ENCODE measurements around the gene CD209.

The CD209 gene

DNA sequence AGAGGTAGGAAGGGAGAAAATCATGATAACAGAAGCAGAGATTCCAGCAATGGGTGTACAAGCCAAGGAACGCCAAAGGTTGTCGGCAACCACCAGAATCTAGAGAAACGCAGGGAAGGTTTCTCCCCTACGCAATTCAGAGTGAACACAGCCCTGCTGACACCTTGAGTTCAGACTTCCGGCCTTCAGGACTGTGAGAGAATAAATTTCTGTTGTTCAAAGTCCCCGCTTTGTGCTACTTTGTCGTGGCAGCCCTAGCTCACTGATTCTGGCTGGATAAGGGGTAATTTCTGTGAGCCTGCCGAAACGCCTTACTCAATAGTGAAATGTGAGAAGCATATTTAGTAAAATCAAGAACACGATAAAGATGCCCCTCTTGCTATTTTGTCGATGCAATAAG is 10.1 kb downstream of the CD209 start:
- DNase-seq (ENCODE audit: low read depth), result no peak

- DNase-seq (ENCODE audit: low read depth), result no peak
Observed at GRCh38 chr19:7736148-7736547, 11.2 kb downstream of the CD209 start.

- no peak for DNase-seq (ENCODE audit: low read depth)
Observed at GRCh38 chr19:7734220-7735203, 12.8 kb downstream of the CD209 start.

- DNase-seq (ENCODE audit: low read depth), result no peak
Observed at GRCh38 chr19:7733376-7733775, 14.0 kb downstream of the CD209 start.

GRCh38 chr19:7732045-7732444 is 15.3 kb downstream of the CD209 start, which contains the start of gene CLEC4G:
CLEC4G (minus strand) TSS chr19:7732110; CDS start chr19:7732102, 8 bp downstream.
- no peak for DNase-seq (ENCODE audit: low read depth)

GRCh38 chr19:7731615-7732014 is 15.7 kb downstream of the CD209 start:
- DNase-seq (ENCODE audit: low read depth), result no peak

DNA sequence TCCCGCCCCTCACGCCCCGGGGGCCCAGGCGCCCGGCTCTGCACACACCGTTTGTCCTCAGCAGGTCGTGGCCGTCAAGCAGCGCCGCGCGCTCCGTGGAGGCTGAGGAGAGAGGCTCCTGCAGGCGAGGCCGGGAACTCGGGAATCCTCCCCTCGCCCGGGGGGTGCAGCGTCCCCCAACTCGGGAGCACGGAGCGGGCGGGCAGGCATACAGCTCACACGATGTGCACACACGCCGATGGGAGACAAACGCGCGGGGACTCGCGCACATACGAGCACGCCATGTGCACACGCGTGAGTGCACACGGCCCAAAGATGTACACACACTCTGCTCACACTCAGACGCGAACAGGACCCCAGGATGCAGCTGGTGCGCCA is 16.1 kb downstream of the CD209 start:
- no peak for DNase-seq (ENCODE audit: low read depth)

DNA sequence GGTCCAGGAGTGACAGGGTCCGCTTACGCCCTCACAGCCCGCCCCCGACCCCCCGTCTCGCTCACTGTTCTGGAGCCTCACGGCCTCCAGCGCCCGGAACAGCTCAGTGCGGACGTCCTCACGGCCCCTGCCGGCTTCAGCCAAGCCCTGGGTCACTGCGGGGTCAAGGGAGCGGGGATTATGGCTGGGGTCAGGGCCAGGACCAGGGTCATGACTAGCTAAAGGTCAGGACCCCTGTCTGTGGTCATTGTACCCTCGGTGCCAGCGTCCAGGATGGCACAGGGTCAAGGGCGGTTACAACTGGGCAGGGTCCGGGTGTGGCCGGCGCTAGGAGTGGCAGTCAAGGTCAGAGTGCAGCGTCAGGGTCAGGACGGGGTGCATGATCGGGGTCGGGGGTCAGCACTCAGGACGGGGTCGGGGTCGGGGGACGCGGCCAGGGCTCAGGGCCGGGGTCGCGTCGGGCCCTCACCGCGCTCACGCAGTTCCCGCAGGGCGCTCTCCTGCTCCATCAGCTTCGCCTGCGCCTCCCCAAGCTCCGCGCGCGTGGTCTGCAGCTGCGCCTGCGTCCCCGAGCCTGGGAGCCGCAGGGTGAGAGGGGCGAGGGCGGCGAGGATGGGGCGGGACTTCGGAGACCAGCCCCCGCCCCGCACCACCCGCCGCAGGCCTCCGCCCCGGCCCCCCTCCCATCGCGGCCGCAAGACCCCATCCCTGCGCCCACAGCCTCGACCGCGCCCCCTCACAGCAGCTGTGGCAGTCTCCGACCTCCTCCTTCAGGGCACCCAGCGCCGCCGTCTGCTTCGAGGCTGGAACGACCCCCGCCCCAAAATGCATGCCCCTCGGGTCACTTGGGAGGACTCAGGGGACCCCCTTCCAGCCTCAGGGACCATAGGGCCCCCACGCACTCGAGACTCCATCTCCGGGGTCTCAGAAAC is 16.8 kb downstream of the CD209 start:
- no peak for DNase-seq (ENCODE audit: low read depth)

GRCh38 chr19:7729831-7730285 is 17.5 kb downstream of the CD209 start:
- DNase-seq (ENCODE audit: low read depth), result no peak

GRCh38 chr19:7729211-7729610 is 18.1 kb downstream of the CD209 start:
- DNase-seq (ENCODE audit: low read depth), result no peak

- DNase-seq (ENCODE audit: low read depth), result no peak
Observed at GRCh38 chr19:7725791-7726190, 21.5 kb downstream of the CD209 start.

DNA sequence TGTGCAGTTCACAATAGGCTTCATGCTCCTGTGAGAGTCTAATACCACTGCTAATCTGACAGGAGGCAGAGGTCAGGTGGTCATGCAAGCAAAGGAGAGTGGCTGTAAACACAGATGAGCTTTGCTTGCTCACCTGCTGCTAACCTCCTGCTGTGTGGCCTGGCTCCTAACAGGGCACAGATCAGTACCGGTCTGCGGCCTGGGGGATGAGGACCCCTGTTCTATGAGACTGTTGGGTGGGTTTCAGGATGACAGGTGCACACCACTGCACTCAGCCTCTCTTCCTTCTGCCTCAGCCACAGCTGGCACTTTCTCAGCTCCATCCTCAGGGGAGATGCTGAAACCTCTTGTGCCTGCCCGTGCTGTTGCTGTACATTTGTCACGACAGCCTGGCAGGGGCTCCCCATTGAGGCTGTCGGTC is 25.1 kb downstream of the CD209 start:
- DNase-seq (ENCODE audit: low read depth), result no peak

- DNase-seq (ENCODE audit: low read depth), result no peak
Observed at GRCh38 chr19:7720351-7720750, 27.0 kb downstream of the CD209 start.

DNA sequence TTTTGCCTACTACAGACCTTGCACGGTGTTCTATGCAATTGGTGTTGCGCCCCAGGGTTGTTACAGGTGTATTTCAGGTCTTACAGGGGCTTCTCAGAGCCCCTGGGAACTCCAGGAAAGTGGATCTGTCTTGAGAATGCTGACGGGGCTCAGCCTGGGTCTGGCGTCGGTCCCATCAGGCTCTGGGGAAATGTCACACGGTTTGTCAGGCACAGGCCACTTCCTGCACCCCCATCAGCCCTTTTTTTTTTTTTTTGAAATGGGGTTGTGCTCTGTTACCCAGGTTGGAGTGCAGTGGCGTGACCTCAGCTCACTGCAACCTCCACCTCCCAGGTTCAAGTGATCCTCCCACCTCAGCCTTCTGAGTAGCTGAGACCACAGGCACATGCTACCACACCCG is 28.7 kb downstream of the CD209 start:
- no peak for DNase-seq (ENCODE audit: low read depth)

- DNase-seq (ENCODE audit: low read depth), result no peak
Observed at GRCh38 chr19:7716762-7717161, 30.6 kb downstream of the CD209 start.

GRCh38 chr19:7715671-7716070 is 31.7 kb downstream of the CD209 start:
- no peak for DNase-seq (ENCODE audit: low read depth)

DNA sequence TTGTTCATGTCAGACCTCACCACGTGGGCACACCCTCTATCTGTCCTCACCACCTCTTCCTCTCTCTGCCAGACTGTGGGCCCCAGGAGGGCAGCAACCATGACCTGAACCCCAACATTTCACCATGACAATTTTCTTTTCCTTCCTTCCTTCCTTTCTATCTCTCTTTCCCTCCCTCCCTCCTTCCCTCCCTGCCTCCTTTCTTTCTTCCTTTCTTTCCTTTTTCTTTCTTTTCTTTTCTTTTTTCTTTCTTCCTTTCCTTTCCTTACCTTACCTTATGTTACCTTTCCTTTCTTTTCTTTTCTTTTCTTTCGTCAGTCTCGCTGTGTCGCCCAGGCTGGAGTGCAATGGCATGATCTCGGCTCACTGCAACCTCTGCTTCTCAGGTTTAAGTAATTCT is 36.7 kb downstream of the CD209 start:
- DNase-seq (ENCODE audit: low read depth), result no peak

GRCh38 chr19:7709932-7710460 is 37.3 kb downstream of the CD209 start:
- DNase-seq (ENCODE audit: low read depth), result no peak

DNA sequence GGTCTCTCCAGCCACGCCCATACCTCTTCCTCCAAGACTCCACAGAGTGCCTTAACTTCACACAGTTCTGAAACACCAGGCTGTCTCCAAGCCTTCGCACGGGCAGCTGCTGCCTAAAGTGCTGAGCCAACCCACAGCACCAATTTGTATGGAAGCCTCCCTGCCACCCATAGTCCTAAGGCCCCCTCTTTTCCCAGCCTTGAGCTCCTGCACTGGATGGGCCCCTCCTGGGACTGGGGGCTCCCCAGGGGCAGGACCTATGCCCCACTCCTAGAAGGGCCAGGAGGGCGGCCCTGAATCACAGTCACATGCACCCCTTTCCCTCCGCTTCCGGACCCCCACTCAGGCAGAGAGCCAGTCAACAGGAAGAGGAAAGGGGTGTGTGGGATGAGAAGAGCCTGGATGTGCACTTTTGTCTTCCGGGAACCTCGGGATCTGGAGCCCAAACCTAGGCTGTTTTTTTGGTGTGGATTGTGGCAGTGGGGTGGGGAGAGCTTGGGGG is 40.3 kb downstream of the CD209 start:
- no peak for DNase-seq (ENCODE audit: low read depth)

DNA sequence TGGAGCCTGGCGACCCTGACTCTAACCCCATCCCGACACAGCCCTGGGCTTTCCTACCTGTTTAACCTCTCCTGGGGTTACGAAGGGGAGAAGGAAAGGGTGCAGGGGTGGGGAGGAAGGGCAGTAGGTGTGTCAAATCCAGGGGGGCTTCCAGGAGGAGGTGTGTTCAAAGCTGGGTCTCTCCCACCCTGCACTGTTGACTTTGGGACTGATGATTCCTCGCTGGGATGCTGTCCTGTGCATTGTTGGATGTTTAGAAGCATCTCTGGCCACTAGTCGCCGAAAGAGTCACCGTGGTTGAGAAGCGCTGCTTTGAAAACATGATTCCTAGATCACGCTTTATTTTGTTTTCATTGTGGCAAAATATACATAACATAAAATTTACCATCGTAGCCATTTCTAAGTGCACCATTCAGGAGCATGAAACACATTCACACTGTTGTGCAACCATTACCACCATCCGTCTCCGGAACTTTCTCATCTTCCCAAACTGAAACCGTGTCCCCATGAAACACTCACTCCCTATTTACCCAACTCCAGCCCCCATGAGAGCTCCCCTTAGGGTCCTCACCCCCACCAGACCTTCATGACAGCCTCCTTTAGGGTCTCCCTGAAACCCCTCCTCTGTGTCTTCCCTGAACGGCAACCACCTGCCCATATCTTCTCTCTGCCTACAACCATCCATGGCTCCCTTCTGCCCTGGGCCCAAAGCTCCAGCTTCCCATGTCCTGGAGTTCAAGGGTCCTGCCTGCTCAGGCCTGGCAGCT is 41.0 kb downstream of the CD209 start:
- no peak for DNase-seq (ENCODE audit: low read depth)

All from stimulated activated CD8-positive, alpha-beta memory T cell treated with anti-CD3 and anti-CD28 coated beads, Interleukin-12 subunit alpha, Interleukin-12 subunit beta, amount 100 ng/mL, for 4 hours (primary cell).